Smooth muscle cell (in vitro differentiated cells): ENCODE results near the gene NR2F2. TPM values are rescaled to one million over a fixed set of nuclear protein-coding genes. Genes with fewer than 3 reads are reported as not detected.

Experiments used
- DNase-seq: peaks from one replicate; lab custom pipeline; 2025; ENCODE audit not compliant: unreplicated experiment; lab: John Stamatoyannopoulos, UW
- H2AFZ ChIP-seq: fragments of 200-600 bp; sonication (generic); 2 replicates; pipeline ENCODE4 v1.6.0; 2016; ENCODE audit warnings: antibody characterized with exemption, low read depth, mild to moderate bottlenecking
- H3F3A ChIP-seq: fragments of 200-600 bp; sonication (generic); 2 replicates; pipeline ENCODE4 v1.6.0; 2017; ENCODE audit warnings: antibody characterized with exemption, low read depth
- H3K27ac ChIP-seq: fragments of 200-600 bp; sonication (generic); 2 replicates; pipeline ENCODE4 v1.5.1; 2016; ENCODE audit warnings: low read depth, mild to moderate bottlenecking
- H3K27me3 ChIP-seq: fragments of 200-600 bp; sonication (generic); 2 replicates; pipeline ENCODE4 v1.6.1; 2016; ENCODE audit warnings: low read depth, mild to moderate bottlenecking
- H3K36me3 ChIP-seq: fragments of 200-600 bp; sonication (generic); 2 replicates; pipeline ENCODE4 v1.5.1; 2016; ENCODE audit warnings: low read depth
- H3K4me1 ChIP-seq: fragments of 200-600 bp; sonication (generic); 2 replicates; pipeline ENCODE4 v1.5.1; 2016; ENCODE audit warnings: low read depth
- H3K4me2 ChIP-seq: fragments of 200-600 bp; sonication (generic); 2 replicates; pipeline ENCODE4 v1.6.0; 2016; ENCODE audit warnings: mild to moderate bottlenecking
- H3K4me3 ChIP-seq: fragments of 200-600 bp; sonication (generic); 2 replicates; pipeline ENCODE4 v1.5.1; 2016; ENCODE audit warnings: mild to moderate bottlenecking
- H3K79me2 ChIP-seq: fragments of 200-600 bp; sonication (generic); 2 replicates; pipeline ENCODE4 v1.6.0; 2016; ENCODE audit warnings: low read depth, mild to moderate bottlenecking
- H3K9ac ChIP-seq: fragments of 200-600 bp; sonication (generic); 2 replicates; pipeline ENCODE4 v1.6.0; 2016; ENCODE audit warnings: low read depth
- H3K9me3 ChIP-seq: fragments of 200-600 bp; sonication (generic); replicated peaks from 2 replicates; pipeline ENCODE4 v1.5.1; 2016; ENCODE audit warnings: low read depth
- H4K20me1 ChIP-seq: fragments of 200-600 bp; sonication (generic); 2 replicates; pipeline ENCODE4 v1.6.0; 2016; ENCODE audit warnings: low read depth
- CTCF ChIP-seq: fragments of 200-600 bp; sonication (generic); IDR thresholded peaks from 2 replicates; pipeline ENCODE4 v1.5.1; 2017; ENCODE audit warnings: borderline replicate concordance, mild to moderate bottlenecking, antibody characterized with exemption; ENCODE audit not compliant: insufficient read depth, poor library complexity, severe bottlenecking
- WGBS: methylation state at CpG from one replicate; pipeline ENCODE4 v1.1.7; 2016; ENCODE audit warnings: low lambda C conversion rate; 5-methylcytosine and 5-hydroxymethylcytosine counted together
- polyA plus RNA-seq: library from polyadenylated mRNA; unstranded; fragments of >200 nt; fragmentation: Nextera tagmentation; extraction: Ambion mirVana; gene quantifications from 2 replicates; pipeline ENCODE4 v1.2.1, GENCODE V29; 2016
- total RNA-seq: library from RNA; depleted of rRNA; stranded (reverse); fragments of >200 nt; gene quantifications from 2 replicates; pipeline ENCODE4 v1.2.3, GENCODE V29; 2014

NR2F2 gene
- total and polyA plus RNA-seq, 2 experiments from 2014 or later = 4.7 to 9.8 TPM

- Histone ChIP-seq H3K27me3 (peaks cover 97% of the 10 kb centered on the region), H3K9me3 (no peaks in the 10 kb centered on the region), H3K4me1 (peaks cover 13% of the 10 kb centered on the region), H3K4me2 (no peak overlapping the region), H3K4me3 (no peak overlapping the region), H2AFZ (no peak overlapping the region), H3K36me3 (no peaks in the 10 kb centered on the region), H3K79me2 (no peaks in the 10 kb centered on the region), H3K9ac (no peak overlapping the region), H4K20me1 (no peaks in the 10 kb centered on the region), H3K27ac (no peak overlapping the region), H3F3A (no peaks in the 10 kb centered on the region)
- TF ChIP-seq CTCF = no peak
- WGBS = 37% methylated on average over 2 of the region's 2 CpGs
- DNase-seq = no peak
These were observed 13.4 kb upstream of the NR2F2 start for GRCh38 chr15:96316953-96317629.

GRCh38 chr15:96320107-96320506, 10.4 kb upstream of the NR2F2 start:
- Histone ChIP-seq H3F3A (no peaks in the 10 kb centered on the region), H3K36me3 (no peaks in the 10 kb centered on the region), H3K27ac (no peak overlapping the region), H3K4me1 (peaks cover 26% of the 10 kb centered on the region), H3K9ac (no peak overlapping the region), H4K20me1 (no peaks in the 10 kb centered on the region), H3K4me2 (no peak overlapping the region), H3K79me2 (no peaks in the 10 kb centered on the region), H2AFZ (no peak overlapping the region), H3K27me3 (peaks cover 100% of the 10 kb centered on the region), H3K4me3 (no peak overlapping the region), H3K9me3 (no peaks in the 10 kb centered on the region)
- 47% methylated on average over 2 of the region's 2 CpGs for WGBS
- TF ChIP-seq CTCF = no peak
- DNase-seq = no peak

- Histone ChIP-seq H3K4me2 (peak overlapping the region; percentile 82), H3K4me1 (peaks cover 31% of the 10 kb centered on the region), H3K9me3 (no peaks in the 10 kb centered on the region), H3K27ac (no peak overlapping the region), H2AFZ (peak overlapping the region; percentile 32), H3K36me3 (no peaks in the 10 kb centered on the region), H3F3A (no peaks in the 10 kb centered on the region), H4K20me1 (no peaks in the 10 kb centered on the region), H3K79me2 (no peaks in the 10 kb centered on the region), H3K9ac (no peak overlapping the region), H3K4me3 (peak overlapping the region; percentile 46), H3K27me3 (peaks cover 100% of the 10 kb centered on the region)
- no peak for DNase-seq
- no peak for TF ChIP-seq CTCF
- 6% methylated on average over 28 of the region's 28 CpGs for WGBS
These were observed 9.5 kb upstream of the NR2F2 start for GRCh38 chr15:96320703-96321638.
